HG03575 (cell line): ENCODE measurements around the gene COG4.
A peak's percentile ranks its signal among the peaks of the same experiment; 100 is the strongest.

ENCODE experiments used
- ATAC-seq: cut with Tn5 transposase; IDR thresholded peaks from one replicate; pipeline ENCODE4 v1.9.1; 2021; ENCODE audit not compliant: unreplicated experiment, insufficient number of reproducible peaks, low FRiP score; ENCODE audit errors: extremely low read depth

Gene COG4

DNA sequence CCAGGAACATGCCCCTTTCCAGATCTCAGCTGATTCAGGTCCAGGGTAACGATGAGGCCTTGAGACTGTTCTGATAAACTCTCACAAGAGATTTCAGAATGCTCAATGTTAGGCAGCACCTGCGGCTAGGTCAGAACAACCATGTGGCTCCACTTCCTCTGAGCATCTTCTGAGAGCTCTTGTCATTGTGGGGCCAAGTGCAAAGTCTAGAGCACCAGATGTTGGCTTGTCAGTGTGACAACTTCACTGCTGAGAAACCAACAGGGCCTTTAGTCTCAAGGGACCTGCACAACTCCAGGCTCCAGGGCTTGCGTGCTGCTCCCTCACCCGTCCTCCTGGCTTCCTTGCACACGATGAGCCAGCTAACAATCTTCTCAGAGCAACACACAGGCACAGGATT lies 39.9 kb downstream of the COG4 start:
- ATAC-seq = no peak

DNA sequence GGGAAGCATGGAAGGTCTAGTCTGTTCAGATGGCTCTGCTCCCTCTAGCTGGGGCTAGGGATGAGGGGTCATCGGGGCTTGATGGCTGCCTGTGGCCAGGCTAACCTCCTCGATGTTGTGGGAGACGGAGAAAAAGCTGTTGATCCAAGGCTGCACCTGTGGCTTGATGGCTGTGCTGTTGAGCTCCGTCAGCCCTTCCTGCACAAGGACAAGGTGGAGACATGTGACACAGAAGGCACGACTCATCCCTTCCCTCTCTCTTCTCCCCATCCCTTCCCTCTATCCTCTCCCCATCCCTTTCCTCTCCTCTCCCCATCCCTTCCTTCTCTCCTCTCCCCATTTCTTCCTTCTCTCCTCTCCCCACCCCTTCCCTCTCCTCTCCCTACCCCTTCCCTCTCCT lies 40.7 kb downstream of the COG4 start:
- ATAC-seq = no peak

DNA sequence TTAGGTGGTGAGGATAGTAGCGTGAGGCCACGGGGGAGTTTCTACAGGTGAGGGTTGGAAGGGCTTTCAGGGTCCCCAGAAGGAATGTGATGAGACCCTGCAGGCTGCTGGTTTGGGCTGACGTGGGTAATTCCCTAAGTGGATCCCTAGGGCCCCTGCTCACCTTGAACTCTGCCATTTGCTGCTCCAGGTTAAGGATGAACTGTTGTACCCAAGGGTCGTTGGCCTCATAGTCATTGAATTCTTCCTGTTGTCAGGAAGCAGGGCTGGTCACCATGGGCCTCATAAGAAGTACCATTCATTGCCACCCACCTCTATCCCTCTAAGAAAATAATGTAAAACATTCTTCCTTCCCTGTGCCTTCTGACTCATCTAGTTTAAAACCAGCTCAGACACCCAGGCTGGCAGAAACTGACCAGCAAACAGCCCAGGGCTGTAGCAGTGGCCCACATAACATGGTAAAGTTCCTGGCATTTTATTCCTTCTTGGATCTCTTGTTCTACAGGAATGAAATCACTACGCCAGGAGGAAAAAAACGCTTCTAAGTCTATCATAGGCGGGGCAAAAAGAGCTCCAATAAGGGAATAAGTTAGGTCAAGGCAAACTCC lies 41.3 kb downstream of the COG4 start:
- ATAC-seq = no peak

DNA sequence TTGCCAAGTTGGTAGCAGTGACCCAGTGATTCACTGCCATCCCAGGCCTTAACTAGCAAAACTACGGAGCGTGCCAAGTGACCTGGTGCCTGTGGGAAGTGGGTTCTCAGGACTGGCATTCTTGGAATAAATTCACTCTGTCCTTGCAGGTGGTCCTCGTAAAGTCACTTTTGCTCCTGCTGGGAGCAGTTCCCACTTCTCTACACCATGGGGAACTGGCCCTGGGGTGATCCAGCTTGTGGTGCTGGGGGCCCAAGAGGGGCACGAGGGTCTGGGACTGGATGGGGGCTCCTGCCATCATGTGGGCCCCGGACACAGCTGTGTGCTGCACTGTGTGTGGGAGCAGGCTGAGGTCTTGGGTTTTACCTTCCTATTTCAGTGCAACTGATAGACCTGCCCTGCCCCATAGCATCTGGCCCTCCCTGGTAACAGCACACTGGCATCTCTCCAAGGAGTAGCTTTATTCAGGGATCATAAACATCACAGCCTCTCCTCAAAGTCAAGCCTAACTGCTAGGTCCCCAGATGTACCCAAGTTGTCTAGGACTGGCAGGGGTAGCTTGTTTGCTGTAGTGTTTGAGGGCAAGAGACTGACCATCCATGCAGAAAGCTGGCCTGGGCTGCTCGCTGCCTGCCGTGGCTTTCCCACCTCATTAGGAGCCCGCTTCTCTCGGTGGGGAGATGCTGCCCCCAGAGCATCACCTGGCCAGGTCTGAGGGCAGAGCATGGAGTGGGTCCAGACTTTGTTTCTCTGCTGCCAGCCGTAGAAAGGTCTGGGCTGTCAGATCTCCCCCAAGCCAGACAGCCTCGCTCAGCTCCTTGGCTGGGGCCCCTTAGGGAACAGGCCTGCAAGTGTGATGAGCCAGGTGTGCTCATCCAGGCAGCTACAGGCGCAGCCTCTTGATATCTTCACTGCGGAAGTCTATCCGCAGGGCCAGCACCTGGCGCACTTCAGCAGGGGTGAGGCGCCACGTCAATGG lies 42.9 kb downstream of the COG4 start:
- ATAC-seq = no peak

DNA sequence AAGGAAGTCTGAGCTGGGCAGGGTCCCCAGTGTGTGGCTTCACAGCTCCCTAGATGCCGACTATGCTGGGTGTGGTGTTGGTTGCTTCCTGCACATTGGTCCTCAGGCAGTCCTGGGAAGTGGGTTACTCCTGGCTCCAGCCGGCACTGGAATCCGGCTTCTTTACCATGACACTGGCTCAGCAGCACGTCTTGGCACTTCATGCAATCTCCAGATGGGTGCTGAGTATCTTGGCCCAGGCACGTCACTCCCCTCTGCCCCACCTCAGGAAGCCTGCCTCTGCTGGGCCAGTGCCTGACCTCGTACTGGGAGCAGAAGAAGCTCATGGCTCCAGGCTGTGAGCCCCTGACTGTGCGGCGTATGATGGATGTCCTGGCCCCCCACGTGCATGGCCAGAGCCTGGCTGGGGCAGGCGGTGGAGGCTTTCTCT lies 44.4 kb downstream of the COG4 start:
- no peak for ATAC-seq

DNA sequence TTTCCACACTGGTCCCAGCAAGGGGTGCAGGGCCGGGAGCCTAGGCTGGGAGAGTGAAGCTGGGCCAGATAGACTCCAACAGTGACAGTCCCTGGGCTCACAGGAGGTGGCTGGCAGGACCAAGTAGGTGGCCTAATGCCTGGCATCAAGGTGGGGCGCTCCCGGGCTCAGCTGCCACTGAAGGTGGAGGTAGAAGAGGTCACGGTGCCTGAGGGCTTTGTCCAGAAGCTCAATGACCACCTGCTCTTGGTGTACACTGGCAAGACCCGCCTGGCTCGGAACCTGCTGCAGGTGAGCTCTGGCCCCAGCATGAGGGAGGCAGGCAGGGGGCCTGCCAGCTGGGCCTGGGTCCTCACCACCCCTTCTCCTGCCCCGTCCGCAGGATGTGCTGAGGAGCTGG lies 45.2 kb downstream of the COG4 start:
- ATAC-seq = no peak

DNA sequence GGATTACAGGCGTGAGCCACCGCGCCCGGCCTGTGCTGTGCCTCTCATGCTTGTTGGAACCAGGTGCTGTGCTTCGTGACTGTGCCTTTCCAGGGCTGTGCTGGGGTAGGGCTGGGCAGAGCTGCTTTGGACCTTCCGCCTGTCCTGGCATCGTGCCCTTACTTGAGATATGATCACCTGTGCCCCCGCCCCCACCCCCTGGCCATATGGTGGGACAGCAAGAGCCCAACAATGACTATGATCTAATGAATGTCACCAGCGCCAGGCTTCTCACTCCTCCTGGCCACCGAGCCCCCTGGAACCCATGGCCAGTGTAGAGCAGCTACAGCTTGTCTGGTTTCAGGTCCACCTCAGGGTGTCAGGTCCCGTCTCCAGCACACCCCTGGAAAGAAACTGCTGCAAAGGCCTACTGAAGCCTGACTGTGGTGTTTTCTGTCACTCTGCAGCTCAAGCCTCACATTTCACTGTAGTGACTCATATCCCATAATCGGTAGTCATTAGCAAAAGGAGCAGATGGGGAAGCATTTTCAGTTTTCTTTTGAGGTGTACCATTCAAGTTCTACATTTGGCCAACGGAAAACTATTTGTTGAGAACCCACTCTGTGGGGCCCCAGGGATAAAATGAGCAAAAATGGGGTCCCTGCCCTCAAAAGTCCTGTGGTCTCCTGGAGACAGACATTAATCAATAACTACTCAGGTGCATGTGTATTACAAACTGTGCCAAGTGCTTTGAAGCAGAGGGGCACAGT lies 46.9 kb downstream of the COG4 start:
- peak; percentile 83 for ATAC-seq

DNA sequence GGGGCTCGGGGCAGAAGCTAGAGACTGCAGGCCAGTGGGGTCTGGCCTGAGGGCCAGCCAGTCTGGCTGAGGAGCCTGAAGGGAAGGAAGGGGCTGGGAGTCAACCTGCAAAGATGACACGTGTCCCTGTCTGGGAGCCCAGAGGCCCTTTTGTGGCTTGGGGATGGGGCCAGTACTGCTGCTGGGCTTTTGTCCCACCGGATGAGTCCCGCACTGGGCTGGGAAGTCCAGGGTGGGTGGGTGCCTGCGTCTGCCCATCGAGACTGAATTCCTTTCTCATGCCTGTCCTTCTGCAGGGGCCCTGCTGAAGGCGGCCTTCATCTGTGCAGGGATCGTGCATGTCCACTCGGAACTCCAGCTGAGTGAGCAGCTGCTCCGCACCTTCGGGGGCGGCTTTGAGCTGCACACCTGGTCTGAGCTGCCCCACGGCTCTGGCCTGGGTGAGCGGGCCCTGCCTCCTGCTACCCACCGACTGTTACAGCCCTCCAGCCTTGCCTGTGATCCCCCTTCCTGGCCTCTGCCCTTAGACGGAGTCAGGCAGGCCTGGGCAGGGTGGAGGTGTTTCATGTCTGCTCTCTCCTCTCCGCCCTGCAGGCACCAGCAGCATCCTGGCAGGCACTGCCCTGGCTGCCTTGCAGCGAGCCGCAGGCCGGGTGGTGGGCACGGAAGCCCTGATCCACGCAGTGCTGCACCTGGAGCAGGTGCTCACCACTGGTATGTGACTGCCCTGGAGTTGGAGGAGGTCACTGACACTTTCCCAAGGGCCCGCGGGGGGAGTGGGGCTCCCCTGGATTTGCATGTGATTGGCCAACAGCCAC lies 48.1 kb downstream of the COG4 start:
- ATAC-seq = no peak

DNA sequence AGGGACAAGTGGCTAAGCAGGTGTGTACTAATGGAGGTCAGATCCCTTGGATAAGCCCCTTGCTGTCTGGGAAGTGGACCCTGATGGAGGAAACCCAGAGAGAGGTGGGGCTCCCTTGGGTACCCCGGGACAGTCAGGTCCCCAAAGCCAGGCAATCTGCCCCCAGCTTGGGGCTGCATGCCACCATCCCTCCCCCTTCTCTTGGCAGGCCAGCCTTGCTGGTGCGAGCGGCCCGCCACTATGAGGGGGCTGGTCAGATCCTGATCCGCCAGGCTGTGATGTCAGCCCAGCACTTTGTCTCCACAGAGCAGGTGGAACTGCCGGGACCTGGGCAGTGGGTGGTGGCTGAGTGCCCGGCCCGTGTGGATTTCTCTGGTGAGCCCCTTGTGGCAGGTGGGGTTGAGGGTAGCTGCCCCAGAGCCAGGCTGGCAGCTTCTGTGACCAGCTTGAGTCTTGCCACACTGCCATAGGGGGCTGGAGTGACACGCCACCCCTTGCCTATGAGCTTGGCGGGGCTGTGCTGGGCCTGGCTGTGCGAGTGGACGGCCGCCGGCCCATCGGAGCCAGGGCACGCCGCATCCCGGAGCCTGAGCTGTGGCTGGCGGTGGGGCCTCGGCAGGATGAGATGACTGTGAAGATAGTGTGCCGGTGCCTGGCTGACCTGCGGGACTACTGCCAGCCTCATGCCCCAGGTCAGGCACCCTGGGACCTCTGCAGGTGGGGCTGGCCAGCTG lies 48.9 kb downstream of the COG4 start:
- no peak for ATAC-seq

DNA sequence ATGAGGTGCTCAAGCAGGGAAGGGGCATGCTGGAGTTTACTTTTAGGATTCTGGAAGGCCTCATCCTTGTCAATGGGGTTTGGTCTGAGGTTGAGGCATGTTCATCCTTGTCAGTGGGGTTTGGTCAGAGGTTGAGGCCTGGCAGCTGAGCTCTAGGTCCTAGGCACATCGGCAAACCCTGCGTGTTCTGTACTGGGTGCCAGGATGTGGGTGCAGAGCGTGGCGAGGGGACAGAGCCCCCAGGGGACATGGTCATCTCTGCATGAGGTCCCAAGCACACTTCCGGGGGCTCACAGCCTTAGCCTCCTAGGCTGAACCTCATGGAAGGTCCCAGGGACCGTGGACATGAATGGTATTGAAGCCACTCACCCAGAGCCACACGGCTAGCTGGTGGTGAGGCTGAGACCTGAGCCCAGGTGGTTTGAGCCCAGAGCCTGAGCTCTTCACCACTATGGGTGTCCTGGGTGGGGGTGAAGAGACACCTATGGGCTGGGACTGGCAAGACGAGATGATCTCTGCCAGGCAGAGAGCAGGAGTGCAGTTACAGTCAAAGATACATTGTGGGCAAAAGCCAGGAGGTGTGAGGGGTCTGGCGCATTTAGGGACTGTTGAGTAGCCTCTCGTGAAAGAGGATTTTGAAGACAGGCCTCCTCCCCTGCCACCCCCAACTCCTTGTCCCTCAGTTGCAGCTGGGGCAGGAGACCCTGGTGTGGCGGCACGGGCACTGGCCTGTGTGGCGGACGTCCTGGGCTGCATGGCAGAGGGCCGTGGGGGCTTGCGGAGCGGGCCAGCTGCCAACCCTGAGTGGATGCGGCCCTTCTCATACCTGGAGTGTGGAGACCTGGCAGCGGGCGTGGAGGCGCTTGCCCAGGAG lies 49.7 kb downstream of the COG4 start:
- no peak for ATAC-seq

DNA sequence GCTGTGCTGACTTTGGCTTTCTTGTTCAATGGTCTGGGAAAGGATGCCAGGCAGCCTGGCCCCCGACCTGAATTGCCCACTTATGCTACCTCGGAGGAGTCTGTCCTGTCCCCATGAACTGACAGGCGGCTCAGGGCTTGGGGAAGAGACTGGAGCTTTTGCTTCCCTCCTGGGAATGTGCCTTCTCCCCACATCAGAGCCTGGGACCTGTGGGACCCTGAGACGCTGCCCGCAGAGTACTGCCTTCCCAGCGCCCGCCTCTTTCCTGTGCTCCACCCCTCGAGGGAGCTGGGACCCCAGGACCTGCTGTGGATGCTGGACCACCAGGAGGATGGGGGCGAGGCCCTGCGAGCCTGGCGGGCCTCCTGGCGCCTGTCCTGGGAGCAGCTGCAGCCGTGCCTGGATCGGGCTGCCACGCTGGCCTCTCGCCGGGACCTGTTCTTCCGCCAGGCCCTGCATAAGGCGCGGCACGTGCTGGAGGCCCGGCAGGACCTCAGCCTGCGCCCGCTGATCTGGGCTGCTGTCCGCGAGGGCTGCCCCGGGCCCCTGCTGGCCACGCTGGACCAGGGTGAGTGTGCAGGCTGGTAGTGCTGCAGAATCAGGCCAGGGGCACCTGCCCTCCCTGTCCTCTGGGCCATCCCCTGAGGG lies 50.4 kb downstream of the COG4 start:
- ATAC-seq = no peak

DNA sequence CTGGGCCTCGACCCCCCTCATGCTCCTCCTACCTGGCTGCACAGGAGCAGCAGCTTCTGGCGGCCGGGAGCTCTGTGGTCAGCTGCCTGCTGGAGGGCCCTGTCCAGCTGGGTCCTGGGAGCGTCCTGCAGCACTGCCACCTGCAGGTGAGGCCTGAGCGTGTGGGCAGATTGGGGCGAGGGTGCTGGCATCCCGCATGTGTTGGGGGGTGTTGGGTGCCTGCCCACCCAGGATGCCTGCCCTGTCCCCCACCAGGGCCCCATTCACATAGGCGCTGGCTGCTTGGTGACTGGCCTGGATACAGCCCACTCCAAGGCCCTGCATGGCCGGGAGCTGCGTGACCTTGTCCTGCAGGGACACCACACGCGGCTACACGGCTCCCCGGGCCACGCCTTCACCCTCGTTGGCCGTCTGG lies 52.4 kb downstream of the COG4 start:
- no peak for ATAC-seq

DNA sequence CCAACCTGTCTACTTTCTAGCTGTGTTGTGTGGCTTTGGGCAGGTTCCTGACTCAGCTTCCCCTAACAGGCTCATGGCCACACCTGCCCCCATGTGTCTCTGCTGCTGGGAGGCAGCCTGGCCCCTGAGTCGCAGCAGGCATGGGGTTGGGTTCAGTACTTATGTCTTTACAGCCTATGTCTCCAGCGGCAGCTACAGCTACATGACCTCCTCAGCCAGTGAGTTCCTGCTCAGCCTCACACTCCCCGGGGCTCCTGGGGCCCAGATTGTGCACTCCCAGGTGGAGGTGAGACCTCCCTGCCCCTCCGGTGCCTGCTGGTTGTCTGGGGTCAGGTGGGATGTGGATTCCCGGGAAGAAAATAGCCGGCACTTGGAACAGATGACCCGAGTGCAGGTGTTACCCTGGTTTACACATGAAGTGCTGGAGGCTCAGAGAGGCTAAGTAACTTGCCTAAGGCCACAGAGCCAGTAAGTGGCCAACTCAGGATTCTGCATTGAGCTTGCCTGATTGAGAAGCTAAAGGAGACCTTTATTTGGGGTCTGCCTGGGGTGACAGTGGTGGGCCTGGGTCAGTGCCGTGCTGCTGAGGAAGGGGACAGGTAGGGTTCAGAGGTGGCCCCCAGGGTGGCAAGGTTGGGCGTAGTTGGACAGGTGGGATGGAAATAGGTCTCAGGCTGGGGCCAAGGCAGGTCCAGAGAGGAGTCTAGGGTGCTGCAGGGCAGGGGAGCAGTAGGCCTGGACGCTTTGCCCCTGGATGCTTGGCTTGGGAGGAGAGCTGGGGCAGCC lies 53.0 kb downstream of the COG4 start:
- no peak for ATAC-seq

DNA sequence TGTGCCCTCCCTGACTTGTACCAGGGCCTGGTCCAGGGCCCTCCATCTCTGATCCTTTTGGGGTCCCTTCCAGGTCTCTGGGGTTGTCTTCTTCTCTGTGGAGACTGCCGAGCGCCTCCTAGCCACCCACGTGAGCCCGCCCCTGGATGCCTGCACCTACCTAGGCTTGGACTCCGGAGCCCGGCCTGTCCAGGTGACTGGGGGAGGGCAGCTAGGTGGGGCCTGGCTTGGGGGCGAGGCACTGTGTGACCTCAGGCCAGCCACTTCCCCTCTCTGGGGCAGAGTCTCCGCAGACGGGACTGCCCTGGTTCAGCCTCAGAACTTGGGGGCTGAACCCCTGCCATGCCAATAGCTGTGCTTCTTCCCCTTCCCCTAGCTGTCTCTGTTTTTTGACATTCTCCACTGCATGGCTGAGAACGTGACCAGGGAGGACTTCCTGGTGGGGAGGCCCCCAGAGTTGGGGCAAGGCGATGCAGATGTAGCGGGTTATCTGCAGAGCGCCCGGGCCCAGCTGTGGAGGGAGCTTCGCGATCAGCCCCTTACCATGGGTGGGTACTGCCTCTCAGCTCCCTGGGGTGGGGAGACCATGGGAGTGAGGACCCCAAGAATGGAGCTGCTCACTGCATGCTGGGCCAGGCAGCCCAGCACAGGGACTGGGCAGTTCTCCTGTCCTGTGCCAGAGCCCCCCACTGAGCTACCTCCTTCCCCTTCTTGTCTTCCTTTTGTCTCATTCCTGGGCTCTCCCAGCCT lies 54.4 kb downstream of the COG4 start:
- ATAC-seq = no peak

DNA sequence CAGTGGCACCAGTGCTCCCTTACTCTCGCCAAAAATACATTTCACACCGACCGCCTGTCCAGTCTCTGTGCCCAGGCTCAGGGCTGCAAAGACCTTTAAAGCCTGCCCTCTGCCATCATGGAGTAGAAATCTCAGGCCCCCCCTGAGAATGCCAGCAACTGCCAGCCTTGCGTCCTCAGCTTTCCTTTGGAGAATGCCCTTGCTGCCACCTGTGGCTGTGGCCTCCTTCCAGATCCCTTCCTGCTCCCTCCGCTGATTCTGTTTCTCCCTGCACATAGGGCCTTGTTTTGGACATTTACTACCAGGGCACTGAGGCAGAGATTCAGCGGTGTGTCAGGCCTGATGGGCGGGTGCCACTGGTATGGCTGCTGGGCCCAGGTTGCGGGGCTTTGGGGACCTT lies 55.7 kb downstream of the COG4 start:
- ATAC-seq = no peak

DNA sequence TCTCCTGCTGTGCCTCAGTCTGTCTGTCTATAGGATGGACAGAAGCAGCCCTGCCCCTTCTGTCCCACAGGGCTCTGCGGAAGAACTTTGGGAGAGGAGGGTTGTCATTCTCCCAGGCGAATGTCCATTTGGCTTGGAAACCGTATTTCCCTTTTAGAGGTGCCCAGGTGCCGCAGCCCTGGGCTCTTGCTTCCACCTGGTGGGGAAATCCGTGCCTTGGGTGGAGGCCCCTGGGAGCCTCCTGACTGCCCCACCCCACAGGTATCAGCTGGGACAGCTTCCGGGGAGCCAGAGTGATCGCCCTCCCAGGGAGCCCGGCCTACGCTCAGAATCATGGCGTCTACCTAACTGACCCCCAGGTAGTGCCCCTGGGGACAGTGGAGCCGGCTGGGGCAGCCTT lies 56.2 kb downstream of the COG4 start:
- ATAC-seq = no peak
